HG02852 (cell line): ENCODE measurements around the gene RPH3AL.

ENCODE experiments used
- ATAC-seq: cut with Tn5 transposase; IDR thresholded peaks from one replicate; pipeline ENCODE4 v1.9.1; 2021; ENCODE audit warnings: mild to moderate bottlenecking, moderate library complexity; ENCODE audit not compliant: unreplicated experiment

Gene RPH3AL

DNA sequence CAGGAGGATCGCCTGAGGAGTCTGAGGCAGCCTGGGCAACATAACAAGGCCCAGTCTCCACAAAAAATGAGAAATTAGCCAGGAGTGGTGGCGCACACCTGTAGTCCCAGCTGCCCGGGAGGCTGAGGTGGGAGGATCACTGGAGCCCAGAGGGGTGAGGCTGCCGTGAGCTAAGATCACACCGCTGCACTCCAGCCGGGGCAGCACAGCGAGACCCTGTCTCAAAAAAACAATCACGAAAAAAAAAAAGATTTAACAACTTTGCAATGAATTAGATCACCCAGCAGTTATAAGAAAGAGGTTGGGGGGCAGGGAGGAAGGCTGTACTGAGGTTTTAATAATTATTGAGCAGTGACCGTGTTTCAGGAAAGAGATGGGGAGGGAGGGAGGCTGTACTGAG, 49.4 kb downstream of the RPH3AL start:
- no peak for ATAC-seq

DNA sequence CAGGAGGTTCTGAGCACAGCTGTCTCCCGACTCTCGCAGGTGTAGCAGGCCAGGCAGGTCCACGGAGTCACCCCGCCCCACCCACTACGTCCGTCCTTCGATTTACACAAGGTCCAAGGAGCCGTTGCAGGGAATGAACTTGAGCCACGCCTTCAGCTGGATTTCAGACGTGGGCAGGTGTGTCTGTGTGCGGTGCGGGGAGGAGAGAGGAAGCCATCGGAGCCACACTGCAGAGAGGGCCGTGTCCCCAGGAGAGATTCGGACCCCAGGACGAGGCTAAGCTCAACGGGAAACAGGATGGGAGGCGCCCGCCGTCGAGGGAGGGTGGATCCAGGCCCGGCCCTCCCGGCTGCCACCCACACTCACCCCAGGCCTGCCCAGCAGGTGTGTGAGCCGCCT, 50.3 kb downstream of the RPH3AL start:
- ATAC-seq = no peak

DNA sequence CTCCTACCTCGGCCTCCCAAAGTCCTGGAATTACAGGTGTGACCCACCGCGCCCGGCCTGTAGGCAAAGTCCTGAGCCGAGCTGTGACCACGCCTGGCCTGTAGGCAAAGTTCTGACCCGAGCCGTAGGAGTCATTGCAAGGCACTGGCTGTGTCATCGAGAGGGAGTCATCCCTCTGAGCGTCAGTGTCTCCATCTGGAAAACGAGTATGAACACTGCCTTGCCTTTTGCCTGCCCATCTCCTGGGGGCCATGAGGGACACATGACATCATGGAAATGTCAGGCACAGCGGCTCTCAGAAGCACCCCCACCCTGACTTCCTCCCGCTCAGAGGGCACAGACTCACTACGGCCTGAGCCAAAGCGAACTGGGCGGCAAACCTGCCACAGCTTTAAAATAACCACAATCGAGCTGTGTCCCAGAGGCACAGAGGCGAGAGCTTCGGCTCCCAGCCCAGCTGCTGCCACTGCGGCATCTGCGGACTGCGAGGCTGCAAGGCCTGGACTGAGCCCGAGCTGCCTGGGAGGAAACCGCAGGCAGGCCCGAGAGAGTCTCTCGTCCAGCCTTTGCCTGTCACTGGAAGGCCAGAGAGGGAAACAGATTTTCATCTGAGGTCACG, 50.8 kb downstream of the RPH3AL start:
- ATAC-seq = no peak

GRCh38 chr17:300881-301280, 51.7 kb downstream of the RPH3AL start:
- no peak for ATAC-seq

DNA sequence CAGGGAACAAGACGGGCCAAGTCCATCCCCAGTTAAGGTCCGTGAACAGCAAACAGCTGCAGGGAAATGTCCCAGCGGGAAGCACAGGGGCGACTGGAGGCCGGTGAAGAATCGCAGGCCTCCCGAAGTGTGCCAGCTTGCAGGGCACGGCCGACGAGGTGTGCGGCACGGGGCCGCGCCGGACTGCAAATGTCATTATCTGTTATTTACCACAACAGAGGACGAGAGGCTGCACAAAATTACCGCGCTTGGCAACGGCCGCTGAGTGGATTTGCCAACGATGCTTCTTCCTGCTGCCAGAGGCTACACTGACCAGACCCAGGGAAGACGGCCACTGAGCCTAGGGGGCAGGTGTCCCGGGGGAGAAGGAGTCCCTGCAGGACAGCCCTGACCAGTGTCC, 53.1 kb downstream of the RPH3AL start:
- ATAC-seq = no peak

- no peak for ATAC-seq
Measured at GRCh38 chr17:298791-299450, 53.7 kb downstream of the RPH3AL start.

DNA sequence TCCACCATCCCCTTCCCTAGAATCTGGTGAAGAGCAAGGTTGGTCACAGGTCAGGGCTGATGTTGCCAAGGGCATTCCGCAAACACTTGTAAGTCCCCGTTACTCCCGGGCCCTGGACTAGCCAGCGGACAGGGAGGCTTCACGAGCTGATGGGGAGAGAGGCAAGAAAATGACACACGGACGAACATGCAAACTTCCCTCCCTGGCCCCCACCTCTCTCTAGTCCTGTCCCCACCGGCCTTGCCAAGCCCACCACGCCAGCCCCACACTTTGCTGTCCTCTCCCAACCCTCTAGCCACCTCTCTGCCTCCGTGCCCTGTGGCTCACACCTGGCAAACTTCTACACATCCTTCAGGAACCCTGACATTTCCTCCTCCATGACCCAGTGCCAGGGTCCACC, 54.8 kb downstream of the RPH3AL start:
- no peak for ATAC-seq

DNA sequence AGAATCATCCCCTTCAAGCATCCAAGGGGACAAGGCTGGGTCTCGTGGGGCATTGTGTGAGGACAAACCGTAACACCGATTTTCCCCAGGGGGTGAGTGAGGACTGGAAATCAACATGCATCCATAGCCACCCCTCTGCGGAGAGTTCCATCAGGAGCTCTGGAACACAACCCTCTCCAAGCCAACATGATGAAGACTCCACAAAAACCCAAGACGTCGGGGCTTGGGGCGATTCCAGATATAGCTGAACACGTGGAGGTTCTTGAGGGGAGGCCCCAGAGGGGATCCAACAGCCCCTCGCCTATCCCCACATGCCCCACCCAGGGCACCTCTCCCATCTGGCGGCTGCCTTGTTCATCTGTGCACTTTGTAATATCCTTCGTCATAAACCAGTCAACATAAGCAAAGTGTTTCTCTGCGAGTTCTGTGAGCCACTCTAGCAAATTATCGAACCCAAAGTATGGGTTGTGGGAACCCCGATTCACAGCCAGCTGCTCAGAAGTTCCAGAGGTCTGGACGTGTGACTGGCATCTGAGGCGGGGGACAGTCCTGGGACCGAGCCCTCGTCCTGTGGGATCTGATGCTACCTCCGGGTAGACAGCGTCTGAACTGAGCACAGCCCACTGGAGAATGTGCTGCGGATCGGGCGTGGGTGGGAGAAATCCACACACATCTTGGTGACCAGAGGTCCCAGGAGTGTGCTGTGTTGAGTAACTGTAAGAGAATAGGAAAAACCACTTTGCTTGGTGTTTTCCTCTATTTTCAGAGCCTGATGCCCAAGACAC, 55.5 kb downstream of the RPH3AL start:
- no peak for ATAC-seq

DNA sequence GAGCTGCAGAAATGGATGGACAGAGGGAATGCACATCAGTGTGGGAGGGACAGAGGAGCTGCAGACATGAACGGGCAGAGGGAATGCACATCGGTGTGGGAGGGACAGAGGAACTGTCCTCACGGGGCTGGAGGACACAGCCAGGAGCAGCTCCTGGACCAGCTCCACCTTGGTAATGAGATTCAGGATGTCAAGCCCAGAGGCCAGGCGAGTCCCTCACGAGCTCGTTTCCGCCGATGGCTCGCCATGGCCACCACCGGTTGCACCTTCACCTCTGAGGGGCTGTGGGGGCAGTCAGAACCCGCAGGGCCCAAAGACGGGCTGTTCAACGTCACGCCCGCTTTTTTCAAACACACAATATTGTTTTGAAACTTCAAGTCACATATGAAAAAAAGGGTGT, 56.2 kb downstream of the RPH3AL start:
- ATAC-seq = no peak

DNA sequence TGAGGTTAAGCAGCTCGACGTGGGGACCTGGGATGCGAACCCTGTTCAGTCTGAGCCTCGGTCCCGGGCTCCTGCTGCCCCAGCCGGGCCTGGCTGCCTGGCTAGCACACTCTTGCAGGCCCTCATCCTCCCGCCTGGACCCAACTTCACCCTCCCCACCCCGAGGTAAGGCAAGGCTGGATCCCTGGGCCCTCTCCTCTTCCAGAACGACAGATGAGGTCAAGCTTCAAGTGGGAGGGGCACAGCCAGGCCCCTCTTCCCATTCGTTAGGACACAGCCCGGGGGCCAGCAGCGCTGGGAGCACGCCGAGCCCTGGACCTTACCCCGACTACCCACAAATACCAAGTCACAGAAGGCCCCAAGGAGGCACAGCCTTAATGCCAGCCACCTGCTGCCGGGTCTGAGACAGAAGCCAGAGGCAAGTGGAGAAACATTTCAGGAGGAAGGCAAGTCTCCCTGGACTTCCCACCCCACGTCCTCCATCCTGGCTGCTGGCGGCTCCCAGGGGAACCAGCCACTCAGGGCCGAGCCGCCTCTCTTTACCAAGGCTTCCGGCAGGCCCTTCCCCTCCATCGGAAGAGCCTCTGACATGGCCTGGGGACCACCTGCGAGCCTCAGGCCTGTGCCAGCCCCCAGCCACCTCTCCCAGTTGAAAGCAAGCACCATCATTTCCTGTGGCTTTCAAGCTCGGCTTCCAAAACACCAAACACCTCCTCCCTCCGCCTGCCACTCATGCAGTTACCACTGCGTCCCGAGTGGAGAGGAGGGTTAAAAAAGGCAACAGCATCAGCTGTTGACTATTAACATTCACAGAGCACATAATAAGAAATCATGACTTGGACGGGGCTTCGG, 59.9 kb downstream of the RPH3AL start:
- no peak for ATAC-seq

DNA sequence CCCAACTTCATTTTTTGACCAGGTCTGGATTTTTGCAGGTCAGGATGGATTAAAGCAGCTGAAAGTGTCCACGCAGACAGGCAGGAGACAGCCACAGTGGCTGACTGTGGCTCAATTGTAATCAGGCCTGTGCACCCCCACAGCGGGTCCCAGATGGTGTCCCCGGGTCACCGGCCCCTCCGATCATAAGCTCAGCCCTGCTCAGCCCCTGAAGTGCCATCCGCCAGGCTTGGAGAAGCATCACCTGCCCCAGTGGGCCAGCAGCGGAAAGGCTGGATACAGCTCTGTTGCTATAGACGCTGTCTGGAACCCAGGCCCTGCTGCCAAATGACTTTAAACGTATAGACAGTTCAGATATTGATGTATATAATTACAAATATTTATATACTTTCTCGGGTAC, 60.6 kb downstream of the RPH3AL start:
- no peak for ATAC-seq

DNA sequence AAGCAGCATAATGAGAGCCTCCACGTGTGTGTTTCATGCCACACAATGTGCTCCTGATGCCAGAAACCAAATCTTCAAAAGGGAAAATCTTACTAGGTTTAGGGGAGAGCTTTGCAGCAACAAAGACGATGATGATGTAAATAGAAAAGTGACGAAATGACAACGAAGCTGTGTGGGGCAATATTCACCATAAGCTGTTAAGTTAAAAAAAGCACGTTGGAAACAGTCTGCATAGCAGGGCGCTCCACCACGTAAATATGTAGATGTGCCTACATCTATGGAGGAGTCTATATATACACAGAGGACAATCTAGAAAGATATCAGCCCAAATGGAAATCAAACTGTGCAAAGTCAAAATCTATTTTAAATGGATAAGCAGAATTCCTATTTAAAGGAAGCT, 61.0 kb downstream of the RPH3AL start:
- no peak for ATAC-seq

- no peak for ATAC-seq
Measured at GRCh38 chr17:290626-291025, 62.0 kb downstream of the RPH3AL start.

- no peak for ATAC-seq
Measured at GRCh38 chr17:290121-290521, 62.5 kb downstream of the RPH3AL start.

- no peak for ATAC-seq
Measured at GRCh38 chr17:289409-289808, 63.2 kb downstream of the RPH3AL start.

DNA sequence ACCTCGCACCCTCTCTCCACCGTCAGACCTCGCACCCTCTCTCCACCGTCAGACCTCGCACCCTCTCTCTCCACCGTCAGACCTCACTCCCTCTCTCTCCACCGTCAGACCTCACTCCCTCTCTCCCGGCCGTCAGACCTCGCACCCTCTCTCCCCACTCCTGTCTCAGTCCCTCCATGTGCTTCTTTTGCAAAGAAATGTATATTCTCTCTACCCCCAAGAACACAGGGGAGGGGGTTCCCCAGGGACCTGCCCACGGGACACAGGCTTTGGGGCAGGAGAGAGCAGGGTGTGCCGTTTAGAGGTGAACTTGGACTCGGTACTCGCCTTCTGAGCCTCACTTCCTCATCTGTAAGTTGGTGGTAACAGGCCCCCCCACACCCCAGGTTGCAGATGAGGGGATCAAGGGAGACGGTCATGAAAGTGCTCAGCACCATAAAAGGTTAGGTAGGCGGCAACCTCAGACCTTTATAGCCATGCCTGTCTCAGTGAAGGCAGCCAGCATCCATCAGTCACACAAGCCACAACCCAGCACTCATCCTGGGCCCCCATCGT, 63.7 kb downstream of the RPH3AL start:
- no peak for ATAC-seq

DNA sequence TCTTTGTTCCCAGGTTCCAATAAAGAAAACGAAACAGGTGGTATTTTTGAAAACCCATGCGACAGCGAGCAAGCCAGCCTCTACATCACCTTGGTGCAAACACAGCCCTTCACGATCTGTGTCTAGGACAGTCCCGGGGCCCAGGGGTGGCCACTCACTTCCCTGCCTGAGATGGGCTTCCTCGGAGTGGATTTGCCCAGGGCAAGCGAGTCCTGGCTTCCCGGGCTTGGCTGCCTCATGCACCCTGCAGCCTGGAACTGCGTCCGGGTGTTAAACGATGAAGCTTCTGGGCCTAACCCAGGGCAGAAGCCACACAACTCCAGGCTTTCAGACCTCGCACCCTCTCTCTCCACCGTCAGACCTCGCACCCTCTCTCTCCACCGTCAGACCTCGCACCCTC, 66.0 kb downstream of the RPH3AL start:
- no peak for ATAC-seq

GRCh38 chr17:285751-286422, 66.7 kb downstream of the RPH3AL start:
- ATAC-seq = no peak

DNA sequence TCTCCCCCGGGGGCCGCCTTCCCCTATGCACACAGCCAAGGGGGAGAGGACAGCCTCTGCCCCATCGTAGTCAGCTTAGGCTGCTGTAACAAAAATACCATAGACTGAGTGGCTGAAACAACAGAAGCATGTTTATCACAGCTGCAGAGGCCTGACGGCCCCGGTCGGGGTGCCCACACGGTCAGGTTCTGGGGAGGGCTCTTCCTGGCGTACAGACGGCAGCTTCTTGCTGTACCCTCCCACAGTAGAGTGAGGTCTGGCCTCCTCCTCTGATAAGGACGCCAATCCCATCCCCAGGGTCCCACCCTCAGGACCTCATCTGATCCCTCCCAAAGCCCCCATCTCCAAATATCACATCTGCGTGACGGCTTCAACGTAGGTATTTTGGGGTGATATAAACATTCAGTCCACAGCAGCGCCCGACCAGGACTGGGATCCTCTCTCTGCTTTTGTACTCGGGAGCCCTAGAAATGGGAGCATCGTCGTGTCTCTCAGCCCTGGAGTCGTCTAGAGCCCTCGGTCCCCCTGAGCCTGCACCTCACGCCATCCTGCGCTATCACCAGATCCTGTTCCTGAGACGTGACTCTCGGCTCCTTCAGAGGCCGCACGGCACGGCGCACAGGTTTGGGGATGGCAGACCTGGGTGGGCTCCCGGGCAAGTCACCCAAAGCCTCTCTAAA, 67.8 kb downstream of the RPH3AL start:
- ATAC-seq = no peak
